GM23248 (cell line): ENCODE measurements around the gene LMNTD1. TPM values are rescaled to one million over a fixed set of nuclear protein-coding genes. Genes with fewer than 3 reads are reported as not detected.

Source experiments
- DNase-seq: peaks from one replicate; pipeline ENCODE4 v3.0.0-alpha.2; 2015
- H2AFZ ChIP-seq: fragments of 200-600 bp; sonication (generic); 2 replicates; pipeline ENCODE4 v1.6.1; 2016; ENCODE audit warnings: antibody characterized with exemption
- H3F3A ChIP-seq: fragments of 200-600 bp; sonication (generic); 2 replicates; pipeline ENCODE4 v1.6.1; 2016; ENCODE audit warnings: mild to moderate bottlenecking, antibody characterized with exemption, mixed run types; ENCODE audit not compliant: insufficient read depth
- H3K27ac ChIP-seq: fragments of 200-600 bp; sonication (generic); 2 replicates; pipeline ENCODE4 v1.5.1; 2016; ENCODE audit warnings: mild to moderate bottlenecking
- H3K27me3 ChIP-seq: fragments of 200-600 bp; sonication (generic); replicated peaks from 2 replicates; pipeline ENCODE4 v1.6.1; 2016; ENCODE audit warnings: mild to moderate bottlenecking; ENCODE audit not compliant: insufficient read depth
- H3K36me3 ChIP-seq: fragments of 200-600 bp; sonication (generic); 2 replicates; pipeline ENCODE4 v1.6.1; 2016; ENCODE audit warnings: low read depth, mild to moderate bottlenecking
- H3K4me1 ChIP-seq: fragments of 200-600 bp; sonication (generic); 2 replicates; pipeline ENCODE4 v1.6.1; 2016; ENCODE audit warnings: mild to moderate bottlenecking; ENCODE audit not compliant: insufficient read depth
- H3K4me2 ChIP-seq: fragments of 200-600 bp; sonication (generic); one replicate; pipeline ENCODE4 v1.6.1; 2016; ENCODE audit warnings: mild to moderate bottlenecking; ENCODE audit not compliant: unreplicated experiment
- H3K4me3 ChIP-seq: fragments of 200-600 bp; sonication (generic); 2 replicates; pipeline ENCODE4 v1.5.1; 2016; ENCODE audit warnings: mild to moderate bottlenecking
- H3K79me2 ChIP-seq: fragments of 200-600 bp; sonication (generic); 2 replicates; pipeline ENCODE4 v1.6.1; 2016; ENCODE audit warnings: mild to moderate bottlenecking; ENCODE audit not compliant: insufficient read depth
- H3K9ac ChIP-seq: fragments of 200-600 bp; sonication (generic); 2 replicates; pipeline ENCODE4 v1.6.1; 2016; ENCODE audit warnings: mild to moderate bottlenecking
- H3K9me2 ChIP-seq: fragments of 200-600 bp; sonication (generic); 2 replicates; pipeline ENCODE4 v1.6.1; 2016; ENCODE audit warnings: mixed run types, mild to moderate bottlenecking, moderate library complexity; ENCODE audit not compliant: insufficient read depth
- H3K9me3 ChIP-seq: fragments of 200-600 bp; sonication (generic); one replicate; pipeline ENCODE4 v1.6.1; 2017; ENCODE audit warnings: low read depth
- H4K20me1 ChIP-seq: fragments of 200-600 bp; sonication (generic); 2 replicates; pipeline ENCODE4 v1.6.0; 2016; ENCODE audit not compliant: insufficient read depth
- EZH2 ChIP-seq: fragments of 200-600 bp; sonication (generic); IDR thresholded peaks from 2 replicates; pipeline ENCODE4 v1.6.1; 2018; ENCODE audit warnings: antibody characterized with exemption, mild to moderate bottlenecking; ENCODE audit not compliant: insufficient read depth, poor library complexity, severe bottlenecking
- EZH2phosphoT487 ChIP-seq: fragments of 200-600 bp; sonication (generic); IDR thresholded peaks from 2 replicates; pipeline ENCODE4 v1.6.1; 2018; ENCODE audit warnings: antibody characterized with exemption, moderate library complexity, mild to moderate bottlenecking, low read depth; ENCODE audit not compliant: insufficient read depth
- WGBS, 2 experiments: methylation state at CpG; one replicate each; pipeline ENCODE4 v1.1.6; 2015 to 2017; ENCODE audit warnings: low lambda C conversion rate in 2 of 2, low coverage in 1 of 2; ENCODE audit errors: missing lambda C conversion rate in 2 of 2; 5-methylcytosine and 5-hydroxymethylcytosine counted together
- in situ Hi-C: fragments of 300-500 bp; cut with MboI; formaldehyde crosslinking; loops from 2 replicates; pipeline ENCODE4 v1.15.0; 2020
- polyA plus RNA-seq: library from polyadenylated mRNA; unstranded; fragments of >200 nt; fragmentation: Nextera tagmentation; extraction: Ambion mirVana; gene quantifications from 2 replicates; pipeline ENCODE4 v1.2.1, GENCODE V29; 2016
- total RNA-seq: library from RNA; depleted of rRNA; stranded (reverse); fragments of >200 nt; shearing (Covaris generic); gene quantifications from 2 replicates; pipeline ENCODE4 v1.2.3, GENCODE V29; 2014

LMNTD1 gene
- total and polyA plus RNA-seq, 2 experiments from 2014 or later: 0.43 to 0.58 TPM

- Histone ChIP-seq H3K4me1 (no peaks in the 10 kb centered on the region), H3K9me2 (no peaks in the 10 kb centered on the region), H3F3A (no peaks in the 10 kb centered on the region), H3K9ac (no peak overlapping the region), H3K27ac (no peak overlapping the region), H3K9me3 (no peaks in the 10 kb centered on the region), H3K36me3 (no peaks in the 10 kb centered on the region), H3K27me3 (no peaks in the 10 kb centered on the region), H4K20me1 (no peaks in the 10 kb centered on the region), H3K79me2 (no peaks in the 10 kb centered on the region), H3K4me2 (no peak overlapping the region), H2AFZ (no peak overlapping the region), H3K4me3 (no peak overlapping the region)
- WGBS, 2 experiments: 74 to 79% methylated on average over 8 of the region's 8 CpGs
- in situ Hi-C loops: no loop called here
- no peak for TF ChIP-seq EZH2
- TF ChIP-seq EZH2phosphoT487: no peak
- no peak for DNase-seq
These were observed 13.3 kb upstream of the LMNTD1 start for GRCh38 chr12:25566202-25566949.

- in situ Hi-C loops: no loop called here
- Histone ChIP-seq H3K9me2 (no peaks in the 10 kb centered on the region), H3K27me3 (no peaks in the 10 kb centered on the region), H3K36me3 (no peaks in the 10 kb centered on the region), H2AFZ (no peak overlapping the region), H3K4me2 (no peak overlapping the region), H3K79me2 (no peaks in the 10 kb centered on the region), H3K9me3 (no peaks in the 10 kb centered on the region), H4K20me1 (no peaks in the 10 kb centered on the region), H3K9ac (no peak overlapping the region), H3K27ac (no peak overlapping the region), H3K4me1 (peaks cover 6% of the 10 kb centered on the region), H3K4me3 (no peak overlapping the region), H3F3A (peaks cover 9% of the 10 kb centered on the region; the same call in 1 of the 2 replicates)
- peak; percentile 28 for DNase-seq
- TF ChIP-seq EZH2 (no peak), EZH2phosphoT487 (no peak)
- 89% methylated on average over 7 of the region's 7 CpGs for WGBS, 2 experiments
These were observed 5.5 kb upstream of the LMNTD1 start for GRCh38 chr12:25558586-25558985.

DNA sequence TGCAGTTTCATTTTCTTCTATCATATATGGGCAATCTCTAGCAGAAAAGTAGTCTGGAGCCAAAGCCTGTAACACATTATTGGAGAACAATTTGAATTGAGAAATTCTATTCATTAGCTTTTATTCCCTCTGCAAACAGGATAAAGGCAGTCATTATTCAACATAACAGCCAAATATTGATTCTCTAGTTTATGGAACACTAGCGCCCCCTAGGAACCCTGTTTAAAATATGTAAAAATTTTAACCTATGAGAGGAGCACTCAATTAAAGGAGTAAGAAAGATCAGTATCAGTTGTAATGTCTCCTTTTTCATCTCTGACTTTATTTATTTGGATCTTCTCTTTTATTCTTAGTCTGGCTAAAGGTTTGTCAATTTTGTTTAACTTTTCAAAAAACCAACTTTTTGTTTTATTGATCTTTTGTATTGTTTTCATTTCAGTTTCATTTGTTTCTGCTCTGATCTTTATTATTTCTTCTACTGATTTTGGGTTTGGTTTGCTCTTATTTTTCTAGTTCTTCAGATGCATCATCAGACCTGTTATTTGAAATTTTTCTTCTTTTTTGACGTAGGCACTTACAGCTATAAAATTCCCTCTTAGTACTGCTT is 4.8 kb upstream of the LMNTD1 start:
- Histone ChIP-seq H3K27ac (no peak overlapping the region), H3K9me3 (no peaks in the 10 kb centered on the region), H3K9me2 (no peaks in the 10 kb centered on the region), H2AFZ (no peak overlapping the region), H3K4me3 (no peak overlapping the region), H3K4me1 (peaks cover 13% of the 10 kb centered on the region), H3K4me2 (no peak overlapping the region), H3K36me3 (no peaks in the 10 kb centered on the region), H3F3A (peaks cover 14% of the 10 kb centered on the region), H3K27me3 (no peaks in the 10 kb centered on the region), H3K9ac (no peak overlapping the region), H4K20me1 (no peaks in the 10 kb centered on the region), H3K79me2 (no peaks in the 10 kb centered on the region)
- in situ Hi-C loops: no loop called here
- TF ChIP-seq EZH2: no peak
- no peak for TF ChIP-seq EZH2phosphoT487
- DNase-seq: peak; percentile 81
- 26 to 38% methylated on average over 2 of the region's 2 CpGs for WGBS, 2 experiments

GRCh38 chr12:25556153-25556552 is 3.1 kb upstream of the LMNTD1 start:
- Histone ChIP-seq H3K9me2 (no peaks in the 10 kb centered on the region), H3K4me1 (peaks cover 18% of the 10 kb centered on the region), H3K79me2 (no peaks in the 10 kb centered on the region), H3K27ac (no peak overlapping the region), H3K4me2 (no peak overlapping the region), H3F3A (peaks cover 18% of the 10 kb centered on the region), H3K36me3 (no peaks in the 10 kb centered on the region), H3K27me3 (no peaks in the 10 kb centered on the region), H3K9ac (no peak overlapping the region), H2AFZ (no peak overlapping the region), H4K20me1 (no peaks in the 10 kb centered on the region), H3K4me3 (no peak overlapping the region), H3K9me3 (no peaks in the 10 kb centered on the region)
- WGBS, 2 experiments: 94 to 96% methylated on average over 6 of the region's 6 CpGs
- in situ Hi-C loops: no loop called here
- TF ChIP-seq EZH2 (no peak), EZH2phosphoT487 (no peak)
- DNase-seq: no peak
